HUES64 (cell line): ENCODE data around the gene PGM5.

ENCODE experiments used
- H3K27ac ChIP-seq: 2 replicates; pipeline ENCODE4 v1.7.0; 2013; ENCODE audit warnings: low read depth, low read length, inconsistent platforms
- H3K27me3 ChIP-seq: 2 replicates; pipeline ENCODE4 v1.6.1; 2013; ENCODE audit warnings: mild to moderate bottlenecking, low read length; ENCODE audit not compliant: insufficient read depth
- H3K36me3 ChIP-seq: 2 replicates; pipeline ENCODE4 v1.6.1; 2013; ENCODE audit warnings: mild to moderate bottlenecking, low read length; ENCODE audit not compliant: insufficient read depth
- H3K4me1 ChIP-seq: 2 replicates; pipeline ENCODE4 v1.6.1; 2013; ENCODE audit warnings: mild to moderate bottlenecking, low read length, moderate library complexity; ENCODE audit not compliant: insufficient read depth
- H3K4me3 ChIP-seq: 2 replicates; pipeline ENCODE4 v1.5.1; 2013; ENCODE audit warnings: mild to moderate bottlenecking, low read length, moderate library complexity
- H3K9ac ChIP-seq: 2 replicates; pipeline ENCODE4 v1.6.1; 2013; ENCODE audit warnings: mild to moderate bottlenecking, low read depth, low read length
- H3K9me3 ChIP-seq: 2 replicates; pipeline ENCODE4 v1.6.1; 2013; ENCODE audit warnings: low read depth, low read length; ENCODE audit not compliant: insufficient read depth
- WGBS: fragments of 150-250, 120-280 bp; methylation state at CpG from one replicate; pipeline ENCODE4 v1.1.7; 2013; ENCODE audit warnings: missing lambda C conversion rate; 5-methylcytosine and 5-hydroxymethylcytosine counted together

Gene PGM5

DNA sequence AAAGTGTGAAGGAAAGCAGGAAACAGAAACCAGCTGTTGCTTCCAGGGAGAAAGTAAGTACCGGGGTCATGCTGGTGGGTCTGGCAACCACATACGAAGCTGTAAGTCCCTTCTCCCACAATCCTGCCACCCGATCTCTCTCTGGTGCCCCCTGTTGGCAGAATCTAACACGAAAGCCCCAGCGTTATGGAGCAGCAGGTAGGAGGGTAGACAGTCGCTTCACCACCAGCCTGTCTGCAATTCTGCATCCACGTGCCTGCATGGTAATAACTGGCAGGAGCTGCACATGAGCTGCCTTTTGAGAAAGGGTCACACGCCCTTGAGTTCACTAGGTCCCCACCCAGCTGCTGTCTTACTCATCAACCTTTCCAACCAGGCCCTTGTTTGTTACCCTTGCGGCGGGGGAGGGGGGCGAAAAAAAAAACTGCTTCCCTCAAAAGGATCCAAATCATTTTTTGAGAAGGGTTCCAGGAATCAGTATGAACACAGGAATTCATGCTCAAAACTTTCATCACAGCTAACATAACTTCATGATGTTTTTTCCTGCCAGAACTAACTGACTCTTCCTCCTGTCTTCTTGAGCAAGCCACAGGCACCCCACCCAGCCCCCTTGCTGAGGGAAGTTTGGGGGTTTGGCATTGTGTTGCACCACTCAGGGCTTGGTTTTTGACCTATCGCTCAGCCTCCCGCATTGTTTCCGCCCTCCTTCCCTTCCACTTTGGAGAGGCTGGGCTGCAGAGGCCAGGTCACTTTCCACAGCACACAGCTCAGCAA is 203.8 kb downstream of the PGM5 start:
- Histone ChIP-seq H3K9me3 (no peaks in the 10 kb centered on the region), H3K27me3 (peaks cover 43% of the 10 kb centered on the region), H3K4me1 (peaks cover 26% of the 10 kb centered on the region), H3K9ac (no peak overlapping the region), H3K4me3 (no peak overlapping the region), H3K36me3 (no peaks in the 10 kb centered on the region), H3K27ac (no peak overlapping the region)
- 60% methylated on average over 14 of the region's 14 CpGs for WGBS

DNA sequence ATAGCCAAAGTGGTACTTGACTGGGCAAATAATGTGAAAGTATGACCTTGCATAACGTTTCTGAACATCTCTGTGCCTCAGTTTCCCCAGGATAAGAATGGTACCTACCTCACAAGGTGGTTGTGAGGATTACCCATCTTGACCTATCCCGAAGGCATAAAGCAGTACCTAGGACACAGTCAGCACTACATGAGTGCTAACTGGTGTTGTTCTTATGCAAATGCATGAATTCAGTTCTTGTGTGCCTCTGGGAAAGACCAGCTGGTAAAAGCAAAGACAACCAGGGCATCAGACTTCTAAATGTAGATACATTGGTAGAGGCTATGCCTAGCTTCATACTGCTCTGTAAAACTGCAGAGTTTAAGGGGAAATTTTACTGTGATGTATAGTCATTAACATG is 206.1 kb downstream of the PGM5 start:
- H3K9ac ChIP-seq, result no peak overlapping the region
- H3K4me1 ChIP-seq, result peaks cover 17% of the 10 kb centered on the region; the same call in 1 of the 2 replicates
- H3K4me3 ChIP-seq, result no peak overlapping the region
- H3K27me3 ChIP-seq, result peaks cover 42% of the 10 kb centered on the region
- H3K9me3 ChIP-seq, result no peaks in the 10 kb centered on the region
- no peaks in the 10 kb centered on the region for H3K36me3 ChIP-seq
- WGBS, result 27% methylated on average over 2 of the region's 2 CpGs
- H3K27ac ChIP-seq, result no peak overlapping the region

DNA sequence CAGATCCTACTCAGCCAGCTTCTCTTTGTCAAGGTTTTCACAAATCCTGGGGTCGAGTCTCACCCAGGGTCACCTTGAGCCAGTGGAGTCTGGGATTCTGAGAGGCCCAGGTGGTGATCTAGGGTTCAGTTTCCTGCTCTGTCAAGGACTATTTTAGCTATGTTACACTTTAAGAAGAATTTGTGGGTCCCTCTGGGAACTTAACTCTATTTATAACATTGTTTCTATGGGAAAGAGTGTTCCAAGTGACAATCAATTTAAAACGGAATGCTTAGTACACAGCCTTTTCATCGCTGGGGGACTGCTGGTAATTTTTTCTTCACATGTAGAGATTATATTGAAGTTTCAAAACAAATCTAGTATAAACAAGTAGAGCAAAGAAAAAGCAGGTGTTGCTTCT is 211.2 kb downstream of the PGM5 start:
- WGBS, result 97% methylated on average over 3 of the region's 3 CpGs
- peaks cover 8% of the 10 kb centered on the region; the same call in 1 of the 2 replicates for H3K4me1 ChIP-seq
- H3K27me3 ChIP-seq, result peaks cover 32% of the 10 kb centered on the region
- no peak overlapping the region for H3K9ac ChIP-seq
- no peaks in the 10 kb centered on the region for H3K36me3 ChIP-seq
- no peaks in the 10 kb centered on the region for H3K9me3 ChIP-seq
- no peak overlapping the region for H3K27ac ChIP-seq
- no peak overlapping the region for H3K4me3 ChIP-seq

DNA sequence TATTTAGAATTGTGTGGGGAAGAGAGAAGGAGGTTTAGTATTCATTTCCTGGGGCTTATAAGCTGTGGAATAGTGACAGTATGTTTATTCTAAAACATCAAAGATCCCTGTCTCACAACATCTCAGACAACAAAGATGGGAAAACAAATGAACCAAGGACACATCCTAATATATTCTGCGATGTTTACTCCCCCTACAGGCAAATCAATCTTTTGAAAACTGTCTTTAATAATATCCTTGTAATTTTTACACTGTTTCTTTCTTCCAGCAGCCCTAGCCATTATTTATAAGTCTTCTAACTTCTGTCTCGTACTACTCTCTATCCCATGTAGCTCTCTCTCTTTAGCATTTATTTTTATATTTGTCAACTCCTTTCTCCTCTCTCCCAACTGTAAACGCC is 217.7 kb downstream of the PGM5 start:
- Histone ChIP-seq H3K27me3 (peaks cover 4% of the 10 kb centered on the region; the same call in 1 of the 2 replicates), H3K9ac (no peak overlapping the region), H3K36me3 (no peaks in the 10 kb centered on the region), H3K4me3 (no peak overlapping the region), H3K27ac (no peak overlapping the region), H3K4me1 (no peaks in the 10 kb centered on the region), H3K9me3 (no peaks in the 10 kb centered on the region)
- WGBS, result 74% methylated on average over 3 of the region's 3 CpGs

DNA sequence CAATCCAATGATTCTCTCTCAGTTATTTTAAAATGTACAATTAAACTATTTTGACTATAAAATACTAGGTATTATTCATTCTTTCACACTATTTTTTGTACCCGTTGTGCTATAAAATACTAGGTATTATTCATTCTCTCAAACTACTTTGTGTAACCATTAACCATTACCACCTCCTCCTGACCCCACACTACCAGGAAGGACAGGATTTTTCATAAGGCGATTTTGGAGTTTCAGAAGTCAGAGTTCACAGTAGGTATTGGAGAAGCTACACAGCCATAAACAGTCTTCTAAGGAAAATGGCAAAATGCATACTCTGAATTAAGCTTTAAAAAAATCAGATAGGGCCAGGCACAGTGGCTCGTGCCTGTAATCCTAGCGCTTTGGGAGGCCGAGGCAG is 219.4 kb downstream of the PGM5 start:
- Histone ChIP-seq H3K27ac (no peak overlapping the region), H3K9me3 (no peaks in the 10 kb centered on the region)

DNA sequence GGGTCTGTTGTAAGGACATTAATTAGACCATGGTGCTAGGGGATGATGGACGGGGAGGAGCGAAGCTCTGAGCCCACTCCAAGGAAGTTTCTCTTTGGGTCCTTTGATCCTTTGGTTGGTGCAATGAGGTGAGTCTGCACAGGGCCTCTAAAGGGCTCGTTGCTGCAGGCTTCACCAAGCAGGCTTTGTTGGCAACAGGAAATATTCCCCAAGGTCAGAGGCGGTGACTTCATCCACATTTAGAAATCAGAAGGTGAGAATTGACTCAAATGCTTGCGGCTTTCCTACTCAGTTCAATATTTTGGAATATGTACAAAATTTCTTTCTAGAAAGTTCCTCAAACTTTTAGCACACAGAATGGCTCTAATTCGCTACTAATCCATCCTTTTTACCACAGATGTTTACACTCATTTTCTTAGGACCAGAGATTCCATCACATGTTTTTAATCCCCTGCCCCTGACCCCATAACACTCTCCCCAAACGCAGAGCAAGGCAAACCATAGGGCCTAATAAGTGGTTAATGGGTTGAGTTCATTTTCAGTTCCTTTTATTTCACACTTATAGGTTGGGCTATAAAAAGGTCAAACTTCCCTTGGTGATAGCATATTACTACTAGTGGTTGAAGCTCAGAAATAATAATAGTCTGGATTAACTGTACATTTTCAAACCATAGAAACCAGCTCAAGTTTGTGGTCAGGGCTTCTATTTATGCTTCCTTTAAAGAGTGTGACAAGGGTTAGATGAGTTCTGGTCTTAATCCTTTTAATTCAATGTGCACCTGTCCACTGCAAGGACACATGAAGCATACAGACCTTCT is 221.6 kb downstream of the PGM5 start:
- WGBS, result 90% methylated on average over 6 of the region's 7 CpGs
- H3K36me3 ChIP-seq, result no peaks in the 10 kb centered on the region
- H3K9ac ChIP-seq, result no peak overlapping the region
- no peaks in the 10 kb centered on the region for H3K9me3 ChIP-seq
- H3K4me1 ChIP-seq, result no peaks in the 10 kb centered on the region
- no peak overlapping the region for H3K4me3 ChIP-seq
- H3K27me3 ChIP-seq, result no peaks in the 10 kb centered on the region
- no peak overlapping the region for H3K27ac ChIP-seq

More for the DNA sequence above, 219.4 kb downstream of the PGM5 start:
- Histone ChIP-seq H3K4me1 (no peaks in the 10 kb centered on the region), H3K27me3 (peaks cover 2% of the 10 kb centered on the region; the same call in 1 of the 2 replicates), H3K36me3 (no peaks in the 10 kb centered on the region), H3K9ac (no peak overlapping the region), H3K4me3 (no peak overlapping the region)
- WGBS, result 78% methylated on average over 5 of the region's 5 CpGs
